ES-I3 (cell line): ENCODE measurements around the gene STRN4.

ENCODE experiments used
- H3K36me3 ChIP-seq: 2 replicates; pipeline ENCODE4 v1.6.1; 2013; ENCODE audit warnings: mild to moderate bottlenecking, low read length, control low read depth, moderate library complexity; ENCODE audit not compliant: insufficient read depth
- H3K4me1 ChIP-seq: 2 replicates; pipeline ENCODE4 v1.6.1; 2013; ENCODE audit warnings: mild to moderate bottlenecking, control low read depth, low read length; ENCODE audit not compliant: insufficient read depth
- H3K9ac ChIP-seq: 2 replicates; pipeline ENCODE4 v1.6.1; 2013; ENCODE audit warnings: low read depth, mild to moderate bottlenecking, low read length, moderate library complexity
- H3K9me3 ChIP-seq: 2 replicates; pipeline ENCODE4 v1.6.1; 2013; ENCODE audit warnings: mild to moderate bottlenecking, low read length, moderate library complexity; ENCODE audit not compliant: control insufficient read depth, insufficient read depth

The STRN4 gene

GRCh38 chr19:46704379-46705076 is 41.7 kb downstream of the STRN4 start:
- Histone ChIP-seq H3K4me1 (no peaks in the 10 kb centered on the region), H3K36me3 (peaks cover 13% of the 10 kb centered on the region), H3K9ac (no peak overlapping the region), H3K9me3 (no peaks in the 10 kb centered on the region)

GRCh38 chr19:46700704-46701103 is 45.5 kb downstream of the STRN4 start:
- Histone ChIP-seq H3K9me3 (no peaks in the 10 kb centered on the region), H3K9ac (no peak overlapping the region), H3K36me3 (peaks cover 13% of the 10 kb centered on the region), H3K4me1 (peaks cover 5% of the 10 kb centered on the region)

- Histone ChIP-seq H3K9ac (no peak overlapping the region), H3K36me3 (peaks cover 16% of the 10 kb centered on the region), H3K9me3 (no peaks in the 10 kb centered on the region), H3K4me1 (peaks cover 5% of the 10 kb centered on the region)
These were observed 47.6 kb downstream of the STRN4 start for GRCh38 chr19:46698395-46699321.

GRCh38 chr19:46697204-46697960 is 48.9 kb downstream of the STRN4 start:
- peaks cover 24% of the 10 kb centered on the region for H3K36me3 ChIP-seq

GRCh38 chr19:46696866-46697203 is 49.4 kb downstream of the STRN4 start:
- H3K9ac ChIP-seq = no peak overlapping the region; the same call in 1 of the 2 replicates
- H3K36me3 ChIP-seq = peaks cover 26% of the 10 kb centered on the region
- H3K4me1 ChIP-seq = peaks cover 5% of the 10 kb centered on the region

More at GRCh38 chr19:46697204-46697960, 48.9 kb downstream of the STRN4 start:
- Histone ChIP-seq H3K9ac (peak overlapping the region; percentile 32; the same call in 1 of the 2 replicates), H3K4me1 (peaks cover 5% of the 10 kb centered on the region), H3K9me3 (no peaks in the 10 kb centered on the region)

GRCh38 chr19:46696052-46696451 is 50.2 kb downstream of the STRN4 start:
- Histone ChIP-seq H3K9me3 (no peaks in the 10 kb centered on the region), H3K36me3 (peaks cover 25% of the 10 kb centered on the region), H3K9ac (no peak overlapping the region), H3K4me1 (peaks cover 5% of the 10 kb centered on the region)

More at GRCh38 chr19:46696866-46697203, 49.4 kb downstream of the STRN4 start:
- no peaks in the 10 kb centered on the region for H3K9me3 ChIP-seq

GRCh38 chr19:46693760-46694159 is 52.5 kb downstream of the STRN4 start:
- Histone ChIP-seq H3K9ac (no peak overlapping the region), H3K4me1 (peaks cover 5% of the 10 kb centered on the region), H3K9me3 (no peaks in the 10 kb centered on the region), H3K36me3 (peaks cover 25% of the 10 kb centered on the region)

GRCh38 chr19:46692918-46693722 is 53.1 kb downstream of the STRN4 start:
- Histone ChIP-seq H3K36me3 (peaks cover 25% of the 10 kb centered on the region), H3K9ac (no peak overlapping the region), H3K4me1 (peaks cover 5% of the 10 kb centered on the region), H3K9me3 (no peaks in the 10 kb centered on the region)

- Histone ChIP-seq H3K36me3 (peaks cover 34% of the 10 kb centered on the region), H3K4me1 (peaks cover 4% of the 10 kb centered on the region), H3K9me3 (no peaks in the 10 kb centered on the region), H3K9ac (no peak overlapping the region)
These were observed 54.3 kb downstream of the STRN4 start for GRCh38 chr19:46691948-46692347.

GRCh38 chr19:46691104-46691503 is 55.1 kb downstream of the STRN4 start:
- no peaks in the 10 kb centered on the region for H3K9me3 ChIP-seq
- H3K36me3 ChIP-seq = peaks cover 34% of the 10 kb centered on the region
- H3K9ac ChIP-seq = no peak overlapping the region
- no peaks in the 10 kb centered on the region for H3K4me1 ChIP-seq

- Histone ChIP-seq H3K9me3 (no peaks in the 10 kb centered on the region), H3K4me1 (no peaks in the 10 kb centered on the region), H3K9ac (no peak overlapping the region), H3K36me3 (peaks cover 33% of the 10 kb centered on the region)
These were observed 56.9 kb downstream of the STRN4 start for GRCh38 chr19:46689358-46689757.

- Histone ChIP-seq H3K9me3 (no peaks in the 10 kb centered on the region), H3K4me1 (no peaks in the 10 kb centered on the region), H3K9ac (no peak overlapping the region), H3K36me3 (peaks cover 24% of the 10 kb centered on the region)
These were observed 58.7 kb downstream of the STRN4 start for GRCh38 chr19:46687438-46688145.

- Histone ChIP-seq H3K9ac (no peak overlapping the region), H3K36me3 (peaks cover 11% of the 10 kb centered on the region), H3K4me1 (no peaks in the 10 kb centered on the region), H3K9me3 (no peaks in the 10 kb centered on the region)
These were observed 61.1 kb downstream of the STRN4 start for GRCh38 chr19:46685189-46685588.
